Bronchial smooth muscle cell (primary cell): ENCODE results near the gene VTI1B. TPM values are rescaled to one million over a fixed set of nuclear protein-coding genes. Genes with fewer than 3 reads are reported as not detected.

Experiments used
- total RNA-seq: library from RNA; depleted of rRNA; stranded (reverse); fragments of >200 nt; gene quantifications from 2 replicates; pipeline ENCODE4 v1.2.1, GENCODE V29; 2014

The VTI1B gene
- total RNA-seq, result 67.5 and 113 TPM in 2 replicates

DNA sequence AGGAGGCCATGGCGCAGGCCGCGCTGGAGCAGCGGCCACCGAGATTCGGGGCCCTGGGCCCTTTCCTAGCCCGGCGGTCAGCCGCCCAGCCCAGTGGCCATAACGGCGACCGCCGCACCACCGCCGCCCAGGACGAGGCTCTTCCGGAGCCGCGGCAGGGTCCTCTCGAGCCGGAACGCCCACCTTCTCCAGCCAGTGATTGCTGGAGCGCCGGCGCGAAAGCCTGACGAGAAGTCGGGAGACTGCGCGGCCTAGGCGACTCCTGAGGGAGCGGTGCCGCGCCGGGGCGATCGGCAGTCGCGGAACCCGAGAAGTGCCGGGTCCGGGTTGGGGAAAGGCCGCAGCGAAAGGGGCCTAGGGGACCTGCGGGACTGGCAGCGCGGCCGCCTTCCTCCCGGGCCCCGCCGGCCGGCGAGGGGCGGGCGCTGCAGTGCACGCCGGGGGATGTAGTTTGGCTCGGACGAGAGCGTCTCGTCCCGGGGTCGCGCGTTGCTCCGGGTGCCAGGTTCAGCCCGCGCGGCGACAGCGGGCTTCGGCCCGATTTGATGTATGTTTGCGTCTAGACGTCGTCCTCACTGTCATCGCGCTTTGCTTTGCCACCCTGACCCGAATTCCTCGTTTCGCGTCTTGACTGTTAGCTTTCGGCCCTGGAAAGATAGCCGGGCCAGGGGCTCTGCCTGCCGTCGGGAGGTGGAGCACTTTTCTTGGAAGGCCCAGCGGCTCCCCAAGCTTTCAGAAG, at the start of gene VTI1B:
Gene VTI1B (minus strand): TSS at position 153 of the 739 bp plus-strand sequence. CDS start 143 bp downstream, at position 10.

DNA sequence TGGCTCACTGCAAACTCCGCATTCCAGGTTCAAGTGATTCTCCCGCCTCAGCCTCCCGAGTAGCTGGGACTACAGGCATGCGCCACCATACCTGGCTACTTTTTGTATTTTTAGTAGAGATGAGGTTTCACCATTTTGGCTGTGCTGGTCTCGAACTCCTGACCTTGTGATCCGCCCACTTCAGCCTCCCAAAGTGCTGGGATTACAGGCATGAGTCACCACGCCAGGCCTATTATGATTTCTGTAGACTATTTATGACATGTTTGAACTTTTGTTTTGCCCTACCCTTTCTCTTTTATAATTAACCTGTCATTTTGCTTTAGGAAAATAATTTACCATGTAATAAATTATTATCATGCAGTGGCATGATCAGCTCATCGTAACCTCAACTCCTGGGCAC, 27.1 kb upstream of the VTI1B start, which contains the start of gene RDH12:
Gene RDH12 (plus strand): TSS at position 395 of the 400 bp plus-strand sequence. CDS start 20,757 bp downstream, outside the sequence.

GRCh38 chr14:67695394-67695949, 21.0 kb upstream of the VTI1B start, which contains the start of gene RDH11:
Gene RDH11 (minus strand): TSS chr14:67695764. CDS start chr14:67695703, 61 bp downstream.

GRCh38 chr14:67619446-67620216, 54.8 kb downstream of the VTI1B start, which contains the start of gene ARG2:
Gene ARG2 (plus strand): TSS chr14:67619920. CDS start chr14:67619978, 58 bp downstream.

DNA sequence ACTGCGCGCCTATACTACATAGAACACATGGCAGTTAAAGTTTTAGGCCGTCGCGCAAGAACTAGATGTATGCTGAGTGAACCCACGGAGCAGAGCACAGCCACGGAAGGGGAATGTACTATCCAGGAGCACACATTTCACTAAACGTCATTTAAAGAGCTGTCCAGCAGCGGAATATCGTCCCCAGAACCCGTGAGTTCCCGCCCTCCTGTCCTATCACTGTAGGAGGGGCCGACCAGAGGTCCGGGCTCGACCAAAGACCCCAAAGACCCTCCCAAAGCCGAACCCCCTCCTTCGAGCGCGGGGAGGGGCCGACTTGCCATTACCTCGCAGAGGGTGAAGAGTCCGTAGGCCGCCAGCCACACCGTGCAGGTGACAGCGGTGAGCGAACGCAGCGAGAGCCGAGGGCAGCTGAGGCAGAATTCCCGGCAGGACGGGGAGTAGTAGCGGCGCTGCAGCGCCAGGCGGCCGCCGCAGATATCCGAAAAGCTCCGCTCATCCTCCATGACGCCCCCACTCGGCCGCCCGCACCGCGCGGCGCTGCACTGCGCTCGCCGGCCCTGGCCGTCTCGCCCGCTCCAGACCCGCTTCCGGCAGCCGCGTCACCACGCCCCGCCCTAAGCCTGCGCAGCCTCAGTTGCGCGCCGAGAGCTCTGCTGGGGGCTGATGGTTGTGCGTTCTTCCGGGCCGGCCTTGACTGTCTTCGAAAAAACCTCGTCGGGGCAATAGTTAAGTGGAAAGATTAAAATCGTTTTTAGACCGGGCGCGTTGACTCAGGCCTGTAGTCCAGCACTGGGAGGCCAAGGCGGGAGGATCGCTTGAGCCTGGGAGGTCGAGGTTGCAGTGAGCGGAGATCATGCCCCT, 74.5 kb downstream of the VTI1B start, which contains the start of gene PIGH:
Gene PIGH (minus strand): TSS at position 571 of the 864 bp plus-strand sequence. CDS start 65 bp downstream, at position 506.

Other genes starting within 250 kb of the VTI1B start
- gene TMEM229B, start 185.9 kb downstream of the VTI1B start, total RNA-seq, result 0.32 and 0.60 TPM in 2 replicates
- gene PLEKHH1, start 141.3 kb downstream of the VTI1B start, total RNA-seq, result under 0.01 and 0.34 TPM in 2 replicates
- 7.4 and 10.5 TPM in 2 replicates for gene PIGH, start 74.4 kb downstream of the VTI1B start, total RNA-seq
- 0.34 and 0.63 TPM in 2 replicates for gene ARG2, start 54.7 kb downstream of the VTI1B start, total RNA-seq
- 68.7 and 82.6 TPM in 2 replicates for gene RDH11, start 21.1 kb upstream of the VTI1B start, total RNA-seq
- gene RDH12, start 27.3 kb upstream of the VTI1B start, total RNA-seq, result 0.09 and 0.16 TPM in 2 replicates
- gene ZFYVE26, start 142.0 kb upstream of the VTI1B start, total RNA-seq, result 12.9 and 13.1 TPM in 2 replicates
- 13.2 and 15.9 TPM in 2 replicates for gene RAD51B, start 145.1 kb upstream of the VTI1B start, total RNA-seq